Measurements from ENCODE around the gene BLVRB.

The BLVRB gene

DNA sequence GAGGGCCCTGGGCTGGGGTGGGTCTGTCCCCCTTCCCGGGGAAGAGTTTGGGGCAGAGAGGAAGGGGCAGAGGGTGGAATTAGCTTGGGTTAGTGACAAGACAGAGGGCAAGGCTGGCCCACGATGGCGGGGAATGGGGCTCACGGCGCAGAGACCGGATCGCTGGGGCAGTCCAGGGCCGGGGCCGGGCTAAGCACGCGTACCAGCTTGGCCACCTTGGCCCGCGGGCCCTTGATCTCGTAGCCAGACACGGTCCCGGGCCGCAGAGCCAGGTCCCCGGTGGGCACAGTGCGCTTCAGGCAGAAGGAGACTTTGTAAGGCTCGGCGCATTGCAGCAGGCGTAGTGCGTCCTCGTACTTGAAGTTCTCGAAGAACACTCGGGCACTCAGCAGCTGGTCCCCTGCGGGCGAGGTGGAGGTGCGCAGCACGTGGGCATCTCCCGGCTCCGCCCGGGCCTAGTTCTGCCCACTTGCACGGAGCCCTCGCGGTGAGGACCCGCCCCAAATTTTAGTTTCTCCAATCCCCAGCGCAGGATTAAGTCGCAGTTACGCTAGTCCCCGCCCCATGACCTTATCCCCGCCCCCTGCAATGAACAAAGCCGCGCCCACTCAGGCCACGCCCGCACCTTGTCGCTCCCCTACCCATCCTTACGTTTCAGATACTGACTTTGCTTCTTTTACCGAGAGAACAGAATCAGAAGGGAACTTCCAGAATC, 67.0 kb downstream of the BLVRB start:
- peak; percentile 21 for DNase-seq
